Measurements from ENCODE around the gene CACNB4. TPM values are rescaled to one million over a fixed set of nuclear protein-coding genes. Genes with fewer than 3 reads are reported as not detected.

The CACNB4 gene
- total and polyA plus RNA-seq, 9 of the 15 experiments (the other 6 are each of a cell fraction or from before 2014, with no cell fraction given) = 0.01 to 0.20 (median 0.04) TPM; not detected in 1

DNA sequence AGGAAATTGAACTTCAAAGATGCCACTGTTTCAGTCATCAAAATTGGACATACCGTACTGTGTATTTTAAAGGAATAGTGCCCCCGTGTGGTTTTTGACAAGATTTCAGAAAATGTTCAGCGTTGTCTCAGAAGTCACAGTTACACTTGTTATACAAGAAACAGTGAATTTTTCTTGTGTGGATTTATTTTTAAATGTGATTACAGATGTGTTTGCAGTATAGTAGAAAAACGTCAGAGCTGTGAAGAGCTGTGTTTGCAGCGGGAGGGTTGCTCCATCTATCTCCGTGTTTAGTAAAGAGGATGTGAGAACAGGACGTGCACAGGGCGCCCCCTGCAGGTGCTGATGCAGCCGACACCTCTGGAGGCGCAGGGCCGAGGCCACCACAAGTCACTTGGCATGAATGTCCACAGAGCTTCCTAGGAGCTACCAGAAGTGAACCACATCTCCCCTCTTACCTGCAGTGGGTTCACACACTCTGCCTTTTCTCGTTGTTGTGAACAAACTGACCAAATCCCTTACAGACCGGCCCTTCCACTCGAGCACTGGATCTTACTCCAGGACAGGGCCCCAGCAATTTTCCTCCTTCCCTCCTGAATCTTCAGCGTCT is 73.1 kb downstream of the CACNB4 start (continued):
- TF ChIP-seq TCF7L2 (IDR thresholded peaks at IDR 0.05; ENCODE audit: low read depth, low read length) = no peak
- TF ChIP-seq, protein P1, sequence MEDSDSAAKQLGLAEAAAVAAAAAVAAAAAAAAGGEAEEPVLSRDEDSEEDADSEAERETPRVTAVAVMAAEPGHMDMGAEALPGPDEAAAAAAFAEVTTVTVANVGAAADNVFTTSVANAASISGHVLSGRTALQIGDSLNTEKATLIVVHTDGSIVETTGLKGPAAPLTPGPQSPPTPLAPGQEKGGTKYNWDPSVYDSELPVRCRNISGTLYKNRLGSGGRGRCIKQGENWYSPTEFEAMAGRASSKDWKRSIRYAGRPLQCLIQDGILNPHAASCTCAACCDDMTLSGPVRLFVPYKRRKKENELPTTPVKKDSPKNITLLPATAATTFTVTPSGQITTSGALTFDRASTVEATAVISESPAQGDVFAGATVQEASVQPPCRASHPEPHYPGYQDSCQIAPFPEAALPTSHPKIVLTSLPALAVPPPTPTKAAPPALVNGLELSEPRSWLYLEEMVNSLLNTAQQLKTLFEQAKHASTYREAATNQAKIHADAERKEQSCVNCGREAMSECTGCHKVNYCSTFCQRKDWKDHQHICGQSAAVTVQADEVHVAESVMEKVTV (CRISPR knock-in tag; IDR thresholded peaks at IDR 0.05) = peak; percentile 96
- no peak for TF ChIP-seq ZNF668 (CRISPR knock-in tag; IDR thresholded peaks at IDR 0.05)
- TF ChIP-seq ZZZ3 (IDR thresholded peaks at IDR 0.05) = no peak
- TF ChIP-seq ZSCAN32 (CRISPR knock-in tag; IDR thresholded peaks at IDR 0.05) = no peak
- no peak for TF ChIP-seq PHTF2 (CRISPR knock-in tag; IDR thresholded peaks at IDR 0.05)
- no peak for TF ChIP-seq RAD51 (IDR thresholded peaks at IDR 0.05; ENCODE audit: borderline replicate concordance, low read depth)
- peak; percentile 89 for TF ChIP-seq XRCC5 (IDR thresholded peaks at IDR 0.05; ENCODE audit: low read depth, low read length)
- no peak for TF ChIP-seq MCM2 (IDR thresholded peaks at IDR 0.05; ENCODE audit: low read depth)
- TF ChIP-seq, protein P2, sequence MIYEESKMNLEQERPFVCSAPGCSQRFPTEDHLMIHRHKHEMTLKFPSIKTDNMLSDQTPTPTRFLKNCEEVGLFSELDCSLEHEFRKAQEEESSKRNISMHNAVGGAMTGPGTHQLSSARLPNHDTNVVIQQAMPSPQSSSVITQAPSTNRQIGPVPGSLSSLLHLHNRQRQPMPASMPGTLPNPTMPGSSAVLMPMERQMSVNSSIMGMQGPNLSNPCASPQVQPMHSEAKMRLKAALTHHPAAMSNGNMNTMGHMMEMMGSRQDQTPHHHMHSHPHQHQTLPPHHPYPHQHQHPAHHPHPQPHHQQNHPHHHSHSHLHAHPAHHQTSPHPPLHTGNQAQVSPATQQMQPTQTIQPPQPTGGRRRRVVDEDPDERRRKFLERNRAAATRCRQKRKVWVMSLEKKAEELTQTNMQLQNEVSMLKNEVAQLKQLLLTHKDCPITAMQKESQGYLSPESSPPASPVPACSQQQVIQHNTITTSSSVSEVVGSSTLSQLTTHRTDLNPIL (CRISPR knock-in tag; IDR thresholded peaks at IDR 0.05) = no peak
- TF ChIP-seq, protein P3, sequence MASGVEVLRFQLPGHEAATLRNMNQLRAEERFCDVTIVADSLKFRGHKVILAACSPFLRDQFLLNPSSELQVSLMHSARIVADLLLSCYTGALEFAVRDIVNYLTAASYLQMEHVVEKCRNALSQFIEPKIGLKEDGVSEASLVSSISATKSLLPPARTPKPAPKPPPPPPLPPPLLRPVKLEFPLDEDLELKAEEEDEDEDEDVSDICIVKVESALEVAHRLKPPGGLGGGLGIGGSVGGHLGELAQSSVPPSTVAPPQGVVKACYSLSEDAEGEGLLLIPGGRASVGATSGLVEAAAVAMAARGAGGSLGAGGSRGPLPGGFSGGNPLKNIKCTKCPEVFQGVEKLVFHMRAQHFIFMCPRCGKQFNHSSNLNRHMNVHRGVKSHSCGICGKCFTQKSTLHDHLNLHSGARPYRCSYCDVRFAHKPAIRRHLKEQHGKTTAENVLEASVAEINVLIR (CRISPR knock-in tag; IDR thresholded peaks at IDR 0.05) = no peak
- TF ChIP-seq BDP1 (IDR thresholded peaks at IDR 0.05; ENCODE audit: insufficient read depth, insufficient read length) = no peak
- peak in 1 of 2 experiments; percentile 19; a peak in 1 of 4 replicates for TF ChIP-seq NRF1 (conservative IDR thresholded peaks at IDR 0.05 in 1 of 2, IDR thresholded peaks at IDR 0.05 in 1 of 2)
- no peak for TF ChIP-seq ATF1 (CRISPR knock-in tag; IDR thresholded peaks at IDR 0.05)
- peak; percentile 71 for TF ChIP-seq ATF1 (tag; IDR thresholded peaks at IDR 0.05)
- no peak for TF ChIP-seq BRD4 (IDR thresholded peaks at IDR 0.05)
- TF ChIP-seq ZNF830 (CRISPR knock-in tag; IDR thresholded peaks at IDR 0.05) = no peak
- TF ChIP-seq, protein P4, sequence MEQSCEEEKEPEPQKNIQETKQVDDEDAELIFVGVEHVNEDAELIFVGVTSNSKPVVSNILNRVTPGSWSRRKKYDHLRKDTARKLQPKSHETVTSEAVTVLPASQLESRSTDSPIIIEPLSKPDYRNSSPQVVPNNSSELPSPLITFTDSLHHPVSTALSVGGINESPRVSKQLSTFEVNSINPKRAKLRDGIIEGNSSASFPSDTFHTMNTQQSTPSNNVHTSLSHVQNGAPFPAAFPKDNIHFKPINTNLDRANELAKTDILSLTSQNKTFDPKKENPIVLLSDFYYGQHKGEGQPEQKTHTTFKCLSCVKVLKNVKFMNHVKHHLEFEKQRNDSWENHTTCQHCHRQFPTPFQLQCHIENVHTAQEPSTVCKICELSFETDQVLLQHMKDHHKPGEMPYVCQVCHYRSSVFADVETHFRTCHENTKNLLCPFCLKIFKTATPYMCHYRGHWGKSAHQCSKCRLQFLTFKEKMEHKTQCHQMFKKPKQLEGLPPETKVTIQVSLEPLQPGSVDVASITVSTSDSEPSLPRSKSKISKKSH (CRISPR knock-in tag; IDR thresholded peaks at IDR 0.05) = no peak
- no peak for TF ChIP-seq ZNF76 (CRISPR knock-in tag; IDR thresholded peaks at IDR 0.05; ENCODE audit: borderline replicate concordance)

All from K562 (cell line).